ENCODE results near the gene RB1. TPM values are rescaled to one million over a fixed set of nuclear protein-coding genes. Genes with fewer than 3 reads are reported as not detected.

Gene RB1
- total and polyA plus RNA-seq, 9 of the 15 experiments (the other 6 are each of a cell fraction or from before 2014, with no cell fraction given), result 5.0 to 23.8 (median 17.9) TPM

- TF ChIP-seq HOXB6 (CRISPR knock-in tag; IDR thresholded peaks at IDR 0.05; ENCODE audit: borderline replicate concordance), result no peak
- TF ChIP-seq ZNF740 (CRISPR knock-in tag; IDR thresholded peaks at IDR 0.05), result no peak; the same call in 1 of the 2 replicates
- TF ChIP-seq ZNF740 (tag; IDR thresholded peaks at IDR 0.05), result no peak
- TF ChIP-seq NR2C2 (CRISPR knock-in tag; IDR thresholded peaks at IDR 0.05), result no peak
- peak; percentile 68; the same call in 1 of the 2 replicates for TF ChIP-seq NR2C2 (tag; IDR thresholded peaks at IDR 0.05)
- no peak for TF ChIP-seq NR2C1 (IDR thresholded peaks at IDR 0.05)
- TF ChIP-seq NR2C1 (tag; IDR thresholded peaks at IDR 0.05), result peak; percentile 33; the same call in 1 of the 2 replicates
- TF ChIP-seq POLR2AphosphoS5 (IDR thresholded peaks at IDR 0.05; ENCODE audit: control insufficient read depth, insufficient read depth, low read depth, low read length), result peak; percentile 83
- peak; percentile 78 for TF ChIP-seq POLR2H (tag; IDR thresholded peaks at IDR 0.05; ENCODE audit: low read depth)
- peak; percentile 34 for TF ChIP-seq PRDM10 (IDR thresholded peaks at IDR 0.05; ENCODE audit: partially characterized antibody)
- 0 out of 2 replicates have a peak, but pooled peaks have one; percentile 16 for TF ChIP-seq ZNF57 (CRISPR knock-in tag; IDR thresholded peaks at IDR 0.05)
- TF ChIP-seq MAX (CRISPR knock-in tag; IDR thresholded peaks at IDR 0.05), result peak; percentile 41; the same call in 1 of the 2 replicates
- peak; percentile 92 for TF ChIP-seq CREB1 (IDR thresholded peaks at IDR 0.05)
- TF ChIP-seq CREB1 (CRISPR knock-in tag; IDR thresholded peaks at IDR 0.05), result peak; percentile 93
- no peak for TF ChIP-seq NEUROD1 (IDR thresholded peaks at IDR 0.05; ENCODE audit: borderline replicate concordance, low read depth, low read length, partially characterized antibody)
- TF ChIP-seq SPI1 (IDR thresholded peaks at IDR 0.05; ENCODE audit: borderline replicate concordance, low read depth, low read length), result peak; percentile 60; the same call in 1 of the 2 replicates
- TF ChIP-seq ETV5 (CRISPR knock-in tag; IDR thresholded peaks at IDR 0.05; ENCODE audit: low read depth), result peak; percentile 67
- peak; percentile 59 for TF ChIP-seq ETV1 (tag; conservative IDR thresholded peaks at IDR 0.05; ENCODE audit: low read depth)
- TF ChIP-seq ZNF239 (CRISPR knock-in tag; IDR thresholded peaks at IDR 0.05), result no peak
Measured at GRCh38 chr13:48303359-48304142, at the start of gene RB1 (continued).

All from K562 (cell line).